Neural cell (in vitro differentiated cells): ENCODE measurements around the gene MARK4. TPM values are rescaled to one million over a fixed set of nuclear protein-coding genes. Genes with fewer than 3 reads are reported as not detected.

Experiments used
- H2AFZ ChIP-seq: fragments of 200-600, 300-800 bp; sonication (generic), shearing (Covaris generic); 2 replicates; pipeline ENCODE4 v1.6.0; 2014; ENCODE audit warnings: low read depth, mild to moderate bottlenecking, antibody characterized with exemption, low read length, moderate library complexity
- H3F3A ChIP-seq: fragments of 200-600 bp; shearing (Covaris generic); 2 replicates; pipeline ENCODE4 v1.6.1; 2016; ENCODE audit warnings: mild to moderate bottlenecking, moderate library complexity, mixed read lengths, antibody characterized with exemption, low read length; ENCODE audit not compliant: insufficient read depth, poor library complexity, severe bottlenecking
- H3K27ac ChIP-seq: fragments of 200-600, 300-800 bp; sonication (generic), shearing (Covaris generic); 2 replicates; pipeline ENCODE4 v1.5.1; 2014; ENCODE audit warnings: mild to moderate bottlenecking, low read length, moderate library complexity
- H3K27me3 ChIP-seq: fragments of 300-800, 200-600 bp; sonication (generic), shearing (Covaris generic); 2 replicates; pipeline ENCODE4 v1.6.0; 2014; ENCODE audit warnings: mild to moderate bottlenecking, low read depth, low read length, moderate library complexity; ENCODE audit not compliant: insufficient read depth
- H3K36me3 ChIP-seq: fragments of 300-800, 200-600 bp; sonication (generic), shearing (Covaris generic); 2 replicates; pipeline ENCODE4 v1.5.1; 2014; ENCODE audit warnings: mild to moderate bottlenecking, antibody characterized with exemption, low read length, moderate library complexity; ENCODE audit not compliant: insufficient read depth
- H3K4me2 ChIP-seq: fragments of 300-800, 200-600 bp; sonication (generic), shearing (Covaris generic); 2 replicates; pipeline ENCODE4 v1.6.0; 2014; ENCODE audit warnings: mild to moderate bottlenecking, low read length
- H3K4me3 ChIP-seq: fragments of 300-800, 200-600 bp; sonication (generic), shearing (Covaris generic); 2 replicates; pipeline ENCODE4 v1.5.1; 2014; ENCODE audit warnings: mild to moderate bottlenecking, low read length, moderate library complexity
- H3K79me2 ChIP-seq: fragments of 200-600 bp; shearing (Covaris generic); replicated peaks from 2 replicates; pipeline ENCODE4 v1.6.0; 2014; ENCODE audit warnings: mild to moderate bottlenecking, low read length, moderate library complexity; ENCODE audit not compliant: insufficient read depth
- H3K9ac ChIP-seq: fragments of 300-800, 200-600 bp; sonication (generic), shearing (Covaris generic); 2 replicates; pipeline ENCODE4 v1.6.1; 2016; ENCODE audit warnings: mild to moderate bottlenecking, low read length, mixed read lengths
- H3K9me2 ChIP-seq: fragments of 200-600 bp; shearing (Covaris generic); 2 replicates; pipeline ENCODE4 v1.6.1; 2016; ENCODE audit warnings: mild to moderate bottlenecking, low read length, mixed read lengths; ENCODE audit not compliant: insufficient read depth
- H3K9me3 ChIP-seq: fragments of 200-600, 300-800 bp; sonication (generic), shearing (Covaris generic); 2 replicates; pipeline ENCODE4 v1.6.1; 2016; ENCODE audit warnings: mild to moderate bottlenecking, mixed run types, low read length, moderate library complexity, mixed read lengths
- H4K20me1 ChIP-seq: fragments of 200-600 bp; shearing (Covaris generic); 2 replicates; pipeline ENCODE4 v1.6.1; 2016; ENCODE audit warnings: mild to moderate bottlenecking, mixed run types; ENCODE audit not compliant: insufficient read depth
- EP300 ChIP-seq: fragments of 450-650 bp; conservative IDR thresholded peaks from 2 replicates; pipeline ENCODE4 v1.6.1; 2014; ENCODE audit warnings: antibody characterized with exemption, mild to moderate bottlenecking, moderate library complexity; ENCODE audit not compliant: poor library complexity, severe bottlenecking
- EZH2 ChIP-seq: fragments of 200-600, 300-800 bp; shearing (Covaris generic), sonication (generic); IDR thresholded peaks from 2 replicates; pipeline ENCODE4 v1.6.1; 2014; ENCODE audit warnings: antibody characterized with exemption, low read length, borderline replicate concordance, mild to moderate bottlenecking; ENCODE audit not compliant: insufficient read depth, poor library complexity, severe bottlenecking
- MXI1 ChIP-seq: fragments of 450-650 bp; conservative IDR thresholded peaks from 2 replicates; pipeline ENCODE4 v1.6.1; 2014; ENCODE audit warnings: antibody characterized with exemption, mild to moderate bottlenecking; ENCODE audit not compliant: poor library complexity, severe bottlenecking
- POLR2AphosphoS5 ChIP-seq: IDR thresholded peaks from 2 replicates; pipeline ENCODE4 v1.6.1; 2012
- RAD21 ChIP-seq: fragments of 450-650 bp; conservative IDR thresholded peaks from 2 replicates; pipeline ENCODE4 v1.6.1; 2014; ENCODE audit warnings: antibody characterized with exemption, mild to moderate bottlenecking, moderate library complexity
- SMC3 ChIP-seq: fragments of 450-650 bp; conservative IDR thresholded peaks from 2 replicates; pipeline ENCODE4 v1.6.1; 2014; ENCODE audit warnings: antibody characterized with exemption, mild to moderate bottlenecking, moderate library complexity; ENCODE audit not compliant: poor library complexity
- TAF1 ChIP-seq: IDR thresholded peaks from 2 replicates; pipeline ENCODE4 v1.6.1; 2012; ENCODE audit warnings: low read depth
- polyA plus RNA-seq: library from polyadenylated mRNA; depleted of rRNA; stranded (reverse); fragments of >200 nt; gene quantifications from 2 replicates; pipeline ENCODE4 v1.2.3, GENCODE V29; 2014
- TF ChIP-seq, protein P1 (sequence below): IDR thresholded peaks from 2 replicates; pipeline ENCODE4 v1.6.1; 2012; ENCODE audit warnings: borderline replicate concordance
- TF ChIP-seq, protein P2 (sequence below): fragments of 450-650 bp; IDR thresholded peaks from 2 replicates; pipeline ENCODE4 v1.5.1; 2014; ENCODE audit warnings: antibody characterized with exemption, mild to moderate bottlenecking, moderate library complexity; ENCODE audit not compliant: poor library complexity, severe bottlenecking

The MARK4 gene
- polyA plus RNA-seq, 1 donor from 2014 or later = 11.6 TPM

DNA sequence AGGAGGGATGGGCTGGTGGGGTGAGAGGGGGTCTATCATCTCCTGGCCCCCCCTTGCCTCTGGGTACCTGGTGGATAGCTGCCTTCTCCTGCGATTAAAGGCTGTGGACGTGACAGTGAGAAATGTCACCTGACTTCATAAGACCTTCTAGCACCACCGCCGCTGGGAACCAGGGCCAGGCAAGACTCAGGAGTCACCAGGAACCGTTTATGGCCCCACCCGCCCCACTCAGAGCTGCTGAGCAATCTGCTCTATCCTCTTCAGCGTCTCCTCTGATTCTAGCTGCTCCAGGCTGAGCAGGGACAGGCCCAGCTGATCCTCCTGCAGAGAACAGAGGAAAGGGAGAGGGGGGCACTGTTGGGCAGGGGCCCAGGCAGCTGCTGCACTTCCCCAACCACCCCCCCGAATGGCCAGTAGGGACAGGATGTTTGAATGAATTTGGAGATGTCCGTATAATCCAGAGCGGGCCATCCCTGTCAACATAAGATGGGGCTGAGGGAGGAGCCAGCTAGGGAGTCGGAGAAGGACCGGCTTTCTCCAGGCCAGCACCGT, 100.4 kb downstream of the MARK4 start:
- Histone ChIP-seq H3K9ac (no peak overlapping the region), H3K36me3 (no peaks in the 10 kb centered on the region), H3K9me2 (no peaks in the 10 kb centered on the region), H3K4me2 (no peak overlapping the region), H4K20me1 (no peaks in the 10 kb centered on the region), H3K27me3 (no peaks in the 10 kb centered on the region), H3K27ac (no peak overlapping the region), H3F3A (no peaks in the 10 kb centered on the region), H2AFZ (no peak overlapping the region), H3K79me2 (no peaks in the 10 kb centered on the region), H3K4me3 (no peak overlapping the region), H3K9me3 (no peaks in the 10 kb centered on the region)
- no peak for TF ChIP-seq MXI1
- TF ChIP-seq EP300 = no peak
- TF ChIP-seq, protein P1, sequence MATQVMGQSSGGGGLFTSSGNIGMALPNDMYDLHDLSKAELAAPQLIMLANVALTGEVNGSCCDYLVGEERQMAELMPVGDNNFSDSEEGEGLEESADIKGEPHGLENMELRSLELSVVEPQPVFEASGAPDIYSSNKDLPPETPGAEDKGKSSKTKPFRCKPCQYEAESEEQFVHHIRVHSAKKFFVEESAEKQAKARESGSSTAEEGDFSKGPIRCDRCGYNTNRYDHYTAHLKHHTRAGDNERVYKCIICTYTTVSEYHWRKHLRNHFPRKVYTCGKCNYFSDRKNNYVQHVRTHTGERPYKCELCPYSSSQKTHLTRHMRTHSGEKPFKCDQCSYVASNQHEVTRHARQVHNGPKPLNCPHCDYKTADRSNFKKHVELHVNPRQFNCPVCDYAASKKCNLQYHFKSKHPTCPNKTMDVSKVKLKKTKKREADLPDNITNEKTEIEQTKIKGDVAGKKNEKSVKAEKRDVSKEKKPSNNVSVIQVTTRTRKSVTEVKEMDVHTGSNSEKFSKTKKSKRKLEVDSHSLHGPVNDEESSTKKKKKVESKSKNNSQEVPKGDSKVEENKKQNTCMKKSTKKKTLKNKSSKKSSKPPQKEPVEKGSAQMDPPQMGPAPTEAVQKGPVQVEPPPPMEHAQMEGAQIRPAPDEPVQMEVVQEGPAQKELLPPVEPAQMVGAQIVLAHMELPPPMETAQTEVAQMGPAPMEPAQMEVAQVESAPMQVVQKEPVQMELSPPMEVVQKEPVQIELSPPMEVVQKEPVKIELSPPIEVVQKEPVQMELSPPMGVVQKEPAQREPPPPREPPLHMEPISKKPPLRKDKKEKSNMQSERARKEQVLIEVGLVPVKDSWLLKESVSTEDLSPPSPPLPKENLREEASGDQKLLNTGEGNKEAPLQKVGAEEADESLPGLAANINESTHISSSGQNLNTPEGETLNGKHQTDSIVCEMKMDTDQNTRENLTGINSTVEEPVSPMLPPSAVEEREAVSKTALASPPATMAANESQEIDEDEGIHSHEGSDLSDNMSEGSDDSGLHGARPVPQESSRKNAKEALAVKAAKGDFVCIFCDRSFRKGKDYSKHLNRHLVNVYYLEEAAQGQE = no peak
- TF ChIP-seq, protein P2, sequence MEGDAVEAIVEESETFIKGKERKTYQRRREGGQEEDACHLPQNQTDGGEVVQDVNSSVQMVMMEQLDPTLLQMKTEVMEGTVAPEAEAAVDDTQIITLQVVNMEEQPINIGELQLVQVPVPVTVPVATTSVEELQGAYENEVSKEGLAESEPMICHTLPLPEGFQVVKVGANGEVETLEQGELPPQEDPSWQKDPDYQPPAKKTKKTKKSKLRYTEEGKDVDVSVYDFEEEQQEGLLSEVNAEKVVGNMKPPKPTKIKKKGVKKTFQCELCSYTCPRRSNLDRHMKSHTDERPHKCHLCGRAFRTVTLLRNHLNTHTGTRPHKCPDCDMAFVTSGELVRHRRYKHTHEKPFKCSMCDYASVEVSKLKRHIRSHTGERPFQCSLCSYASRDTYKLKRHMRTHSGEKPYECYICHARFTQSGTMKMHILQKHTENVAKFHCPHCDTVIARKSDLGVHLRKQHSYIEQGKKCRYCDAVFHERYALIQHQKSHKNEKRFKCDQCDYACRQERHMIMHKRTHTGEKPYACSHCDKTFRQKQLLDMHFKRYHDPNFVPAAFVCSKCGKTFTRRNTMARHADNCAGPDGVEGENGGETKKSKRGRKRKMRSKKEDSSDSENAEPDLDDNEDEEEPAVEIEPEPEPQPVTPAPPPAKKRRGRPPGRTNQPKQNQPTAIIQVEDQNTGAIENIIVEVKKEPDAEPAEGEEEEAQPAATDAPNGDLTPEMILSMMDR = no peak
- no peak for TF ChIP-seq SMC3
- TF ChIP-seq EZH2 = no peak
- TF ChIP-seq TAF1 = no peak
- no peak for TF ChIP-seq POLR2AphosphoS5
- no peak for TF ChIP-seq RAD21

DNA sequence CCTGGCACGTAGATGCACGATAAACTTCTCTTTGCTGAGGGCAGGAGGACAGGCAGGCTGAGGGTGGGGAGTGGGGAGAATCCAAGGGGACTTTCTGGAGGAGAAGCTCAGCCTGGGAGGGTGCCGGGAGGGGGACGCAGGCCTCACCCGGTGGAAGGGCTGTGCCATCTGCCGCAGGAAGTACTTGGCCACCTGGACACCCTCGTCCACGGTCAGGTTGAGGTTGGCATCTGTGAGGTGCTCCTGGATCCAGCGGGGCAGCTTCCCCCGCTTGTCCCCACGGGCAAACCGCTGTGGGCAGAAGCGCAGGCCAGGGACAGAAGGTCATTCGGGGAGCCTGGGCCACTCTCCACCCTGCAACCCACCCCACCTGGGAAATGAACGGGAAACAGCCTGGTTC, 101.0 kb downstream of the MARK4 start:
- TF ChIP-seq EP300 (no peak), EZH2 (no peak)
- no peaks in the 10 kb centered on the region for H3K36me3 ChIP-seq
- H3K9ac ChIP-seq = no peak overlapping the region
- no peaks in the 10 kb centered on the region for H3K79me2 ChIP-seq
- H3K4me2 ChIP-seq = no peak overlapping the region
- H4K20me1 ChIP-seq = no peaks in the 10 kb centered on the region
- no peak overlapping the region for H3K27ac ChIP-seq
- H3K9me3 ChIP-seq = no peaks in the 10 kb centered on the region
- no peaks in the 10 kb centered on the region for H3K9me2 ChIP-seq
- no peak overlapping the region for H2AFZ ChIP-seq
- H3F3A ChIP-seq = no peaks in the 10 kb centered on the region
- H3K4me3 ChIP-seq = no peak overlapping the region
- H3K27me3 ChIP-seq = no peaks in the 10 kb centered on the region

DNA sequence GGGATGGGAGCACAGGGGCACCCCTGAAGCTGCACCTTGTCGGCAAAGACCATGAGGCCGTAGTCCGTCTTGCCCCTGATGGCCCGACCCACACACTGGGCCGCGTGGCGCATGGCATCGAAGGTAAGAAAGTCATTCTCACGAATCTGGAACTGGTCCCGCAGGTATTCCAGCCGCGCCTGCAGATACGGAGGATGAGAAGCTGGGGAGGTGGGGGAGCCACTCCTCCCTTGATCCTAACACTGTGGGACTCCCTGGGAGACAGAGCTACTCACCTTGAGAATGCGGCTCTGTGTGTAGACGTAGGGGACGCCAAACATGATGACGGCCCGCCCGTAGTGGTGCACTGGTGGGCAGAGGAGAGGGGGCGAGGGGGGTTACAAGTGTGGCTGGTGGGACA, 101.4 kb downstream of the MARK4 start:
- no peaks in the 10 kb centered on the region for H3F3A ChIP-seq

More for the DNA sequence above, 101.4 kb downstream of the MARK4 start:
- Histone ChIP-seq H3K9ac (no peak overlapping the region), H3K4me3 (no peak overlapping the region), H3K4me2 (no peak overlapping the region), H3K79me2 (no peaks in the 10 kb centered on the region), H3K9me3 (no peaks in the 10 kb centered on the region), H4K20me1 (no peaks in the 10 kb centered on the region), H3K9me2 (no peaks in the 10 kb centered on the region), H3K27me3 (no peaks in the 10 kb centered on the region), H3K36me3 (no peaks in the 10 kb centered on the region), H2AFZ (no peak overlapping the region), H3K27ac (no peak overlapping the region)
- TF ChIP-seq EP300 = no peak
- TF ChIP-seq TAF1 = no peak
- no peak for TF ChIP-seq MXI1
- TF ChIP-seq EZH2 = no peak
- no peak for TF ChIP-seq SMC3
- TF ChIP-seq, protein P2 = no peak
- TF ChIP-seq POLR2AphosphoS5 = no peak
- TF ChIP-seq, protein P1 = no peak
- no peak for TF ChIP-seq RAD21
